Upper lobe of left lung (tissue), 6 donors: ENCODE data around the gene ASH1L. TPM values are rescaled to one million over a fixed set of nuclear protein-coding genes. Genes with fewer than 3 reads are reported as not detected.
A peak's percentile ranks its signal among the peaks of the same experiment; 100 is the strongest.

Experiments used
- ATAC-seq, 2 donors: fragments of 200-7000 bp; cut with Tn5 transposase; one replicate each; pipeline ENCODE4 v1.9.1; 2022; ENCODE audit warnings: mild to moderate bottlenecking in 2 of 2, moderate library complexity in 2 of 2; ENCODE audit not compliant: low FRiP score in 2 of 2
- DNase-seq, 2 donors: peaks; one replicate each; pipeline ENCODE4 v3.0.0-alpha.2; 2019 to 2020
- H3K27ac ChIP-seq, 4 donors: fragments of 200-600 bp; sonication (generic); one replicate each; pipeline ENCODE4 v1.5.1; 2016 to 2019
- H3K27me3 ChIP-seq, 4 donors: fragments of 200-600 bp; sonication (generic); one replicate each; pipeline ENCODE4 v1.5.1; 2017 to 2019
- H3K36me3 ChIP-seq, 4 donors: fragments of 200-600 bp; sonication (generic); one replicate each; pipeline ENCODE4 v1.5.1; 2016 to 2019
- H3K4me1 ChIP-seq, 4 donors: fragments of 200-600 bp; sonication (generic); one replicate each; pipeline ENCODE4 v1.5.1; 2018 to 2019
- H3K4me3 ChIP-seq, 4 donors: fragments of 200-600 bp; sonication (generic); one replicate each; pipeline ENCODE4 v1.5.1; 2017 to 2019; ENCODE audit warnings: mild to moderate bottlenecking in 2 of 4, moderate library complexity in 1 of 4
- H3K9me3 ChIP-seq, 4 donors: fragments of 200-600 bp; sonication (generic); one replicate each; pipeline ENCODE4 v1.5.1; 2018 to 2019
- CTCF ChIP-seq, 6 experiments: fragments of 450-650 bp in 4 of 6; fragments of 200-600 bp in 2 of 6; sonication (generic) in 2 of 6; IDR thresholded peaks; one replicate each; pipeline ENCODE4 v1.5.1; 2016 to 2019; ENCODE audit warnings: antibody characterized with exemption in 6 of 6
- EP300 ChIP-seq, 4 donors: sonication (generic); formaldehyde crosslinking; IDR thresholded peaks; one replicate each; pipeline ENCODE4 v1.5.1; 2017; ENCODE audit warnings: antibody characterized with exemption in 4 of 4, control low read depth in 2 of 4
- POLR2A ChIP-seq, 4 donors: fragments of 450-650 bp; IDR thresholded peaks; one replicate each; pipeline ENCODE4 v1.5.1; 2016 to 2017; ENCODE audit warnings: antibody characterized with exemption in 4 of 4, mild to moderate bottlenecking in 2 of 4
- POLR2AphosphoS5 ChIP-seq, 2 donors: sonication (generic); formaldehyde crosslinking; IDR thresholded peaks; one replicate each; pipeline ENCODE4 v1.5.1; 2017; ENCODE audit warnings: antibody characterized with exemption in 2 of 2
- WGBS, 2 donors: methylation state at CpG; one replicate each; pipeline ENCODE4 v1.1.5; 2017 to 2018; 5-methylcytosine and 5-hydroxymethylcytosine counted together
- total RNA-seq, 6 donors: library from RNA; depleted of rRNA in 4 of 6; stranded (reverse); fragments of >200 nt in 4 of 6; gene quantifications; one replicate each; pipeline versions ENCODE4 v1.1.0 to v1.2.1, GENCODE V29; 2016 to 2021
- donor health status: DM: no; HTN: no; CAD: no; lungs with moderate emphysema.
- donor health status: DM: no; HTN: yes; CAD: no; lungs with severe emphysema.

Gene ASH1L
- total RNA-seq, 6 donors from 2014 or later = 43.5 to 68.8 (median 55.1) TPM

- ATAC-seq (no peak), DNase-seq (no peak)
- H3K27ac ChIP-seq = no peak overlapping the region
- H3K36me3 ChIP-seq = no peaks in the 10 kb centered on the region
- peaks cover 0 to 2% (median under 1%) of the 10 kb centered on the region in 4 donors for H3K27me3 ChIP-seq
- TF ChIP-seq POLR2AphosphoS5 (IDR thresholded peaks at IDR 0.05) (no peak), POLR2A (IDR thresholded peaks at IDR 0.05) (no peak), EP300 (IDR thresholded peaks at IDR 0.05) (no peak)
- no peaks in the 10 kb centered on the region for H3K4me1 ChIP-seq
- H3K9me3 ChIP-seq = no peaks in the 10 kb centered on the region
- no peak overlapping the region for H3K4me3 ChIP-seq
- 91% methylated on average over 7 to 9 of the region's 9 CpGs for WGBS, 2 donors
Observed at GRCh38 chr1:155300553-155301329, 261.9 kb downstream of the ASH1L start.

- TF ChIP-seq POLR2A (IDR thresholded peaks at IDR 0.05) = no peak
- no peak for TF ChIP-seq CTCF (IDR thresholded peaks at IDR 0.05)
- no peak for TF ChIP-seq EP300 (IDR thresholded peaks at IDR 0.05)
- no peak for TF ChIP-seq POLR2AphosphoS5 (IDR thresholded peaks at IDR 0.05)
- Histone ChIP-seq H3K4me3 (no peak overlapping the region), H3K4me1 (peaks cover 0 to 6% (median 6%) of the 10 kb centered on the region in 4 donors), H3K36me3 (no peaks in the 10 kb centered on the region), H3K27ac (no peak overlapping the region), H3K27me3 (peaks cover 0 to 9% (median 4%) of the 10 kb centered on the region in 4 donors), H3K9me3 (no peaks in the 10 kb centered on the region)
- DNase-seq = peak in 1 of 2 donors; percentile 55
- no peak for ATAC-seq
- WGBS, 2 donors = 89 to 92% methylated on average over 8 of the region's 8 CpGs
Observed at GRCh38 chr1:155300024-155300423, 262.6 kb downstream of the ASH1L start.

- no peak for ATAC-seq
- no peak for TF ChIP-seq EP300 (IDR thresholded peaks at IDR 0.05)
- no peak for TF ChIP-seq POLR2AphosphoS5 (IDR thresholded peaks at IDR 0.05)
Observed at GRCh38 chr1:155297384-155297783, 265.2 kb downstream of the ASH1L start.

GRCh38 chr1:155296661-155297060, 265.9 kb downstream of the ASH1L start:
- Histone ChIP-seq H3K4me3 (no peak overlapping the region), H3K4me1 (peaks cover 0 to 10% (median 7%) of the 10 kb centered on the region in 4 donors), H3K27ac (no peak overlapping the region), H3K27me3 (peaks cover 0 to 15% (median 7%) of the 10 kb centered on the region in 4 donors), H3K9me3 (no peaks in the 10 kb centered on the region), H3K36me3 (no peaks in the 10 kb centered on the region)
- no peak for DNase-seq
- no peak for ATAC-seq
- no peak for TF ChIP-seq POLR2AphosphoS5 (IDR thresholded peaks at IDR 0.05)
- no peak for TF ChIP-seq EP300 (IDR thresholded peaks at IDR 0.05)
- no peak for TF ChIP-seq CTCF (IDR thresholded peaks at IDR 0.05)
- TF ChIP-seq POLR2A (IDR thresholded peaks at IDR 0.05) = no peak
- WGBS, 2 donors = 84 to 89% methylated on average over 3 of the region's 3 CpGs

More at GRCh38 chr1:155297384-155297783, 265.2 kb downstream of the ASH1L start:
- 70 to 77% methylated on average over 7 of the region's 7 CpGs for WGBS, 2 donors
- peaks cover 0 to 10% (median 7%) of the 10 kb centered on the region in 4 donors for H3K4me1 ChIP-seq
- peaks cover 0 to 15% (median 7%) of the 10 kb centered on the region in 4 donors for H3K27me3 ChIP-seq
- no peaks in the 10 kb centered on the region for H3K9me3 ChIP-seq
- H3K27ac ChIP-seq = no peak overlapping the region
- H3K4me3 ChIP-seq = no peak overlapping the region
- no peaks in the 10 kb centered on the region for H3K36me3 ChIP-seq
- DNase-seq = no peak

- Histone ChIP-seq H3K36me3 (no peaks in the 10 kb centered on the region), H3K9me3 (no peaks in the 10 kb centered on the region), H3K4me1 (peaks cover 0 to 10% (median 7%) of the 10 kb centered on the region in 4 donors), H3K27me3 (peaks cover 0 to 15% (median 7%) of the 10 kb centered on the region in 4 donors), H3K4me3 (no peak overlapping the region), H3K27ac (no peak overlapping the region)
- ATAC-seq = peak in 1 of 2 donors; percentile 24
- DNase-seq = peak in 1 of 2 donors; percentile 32
- 75 to 85% methylated on average over 6 to 7 of the region's 7 CpGs for WGBS, 2 donors
- TF ChIP-seq POLR2A (IDR thresholded peaks at IDR 0.05) (no peak), EP300 (IDR thresholded peaks at IDR 0.05) (no peak), POLR2AphosphoS5 (IDR thresholded peaks at IDR 0.05) (no peak), CTCF (IDR thresholded peaks at IDR 0.05) (no peak)
Observed at GRCh38 chr1:155295942-155296267, 266.7 kb downstream of the ASH1L start.
